C4-2B (cell line): Measurements from ENCODE around the gene CFAP45.

ENCODE experiments used
- CTCF ChIP-seq: fragments of 450-650 bp; conservative IDR thresholded peaks from 2 replicates; pipeline ENCODE4 v1.5.1; 2017; ENCODE audit warnings: mild to moderate bottlenecking
- ZFX ChIP-seq: fragments of 450-650 bp; IDR thresholded peaks from 2 replicates; pipeline ENCODE4 v1.6.1; 2017

GRCh38 chr1:159941591-159942560, 41.9 kb upstream of the CFAP45 start:
- TF ChIP-seq CTCF (no peak), ZFX (no peak)
